Stimulated activated CD4-positive, alpha-beta T cell treated with anti-CD3 and anti-CD28 coated beads, Interleukin-12 subunit alpha, Interleukin-12 subunit beta, amount 100 ng/mL, for 48 hours (primary cell): ENCODE data around the gene NRF1.
"Not testable (repeated sequence)": the region's sequence is repeated elsewhere in the genome, so short reads cannot be mapped to it uniquely, and the experiment has no call there.

Experiments
- DNase-seq, 3 donors: peaks; one replicate each; pipeline ENCODE4 v3.0.0-alpha.2; 2020; ENCODE audit warnings: low read depth in 2 of 3, low spot score in 1 of 3

NRF1 gene

DNA sequence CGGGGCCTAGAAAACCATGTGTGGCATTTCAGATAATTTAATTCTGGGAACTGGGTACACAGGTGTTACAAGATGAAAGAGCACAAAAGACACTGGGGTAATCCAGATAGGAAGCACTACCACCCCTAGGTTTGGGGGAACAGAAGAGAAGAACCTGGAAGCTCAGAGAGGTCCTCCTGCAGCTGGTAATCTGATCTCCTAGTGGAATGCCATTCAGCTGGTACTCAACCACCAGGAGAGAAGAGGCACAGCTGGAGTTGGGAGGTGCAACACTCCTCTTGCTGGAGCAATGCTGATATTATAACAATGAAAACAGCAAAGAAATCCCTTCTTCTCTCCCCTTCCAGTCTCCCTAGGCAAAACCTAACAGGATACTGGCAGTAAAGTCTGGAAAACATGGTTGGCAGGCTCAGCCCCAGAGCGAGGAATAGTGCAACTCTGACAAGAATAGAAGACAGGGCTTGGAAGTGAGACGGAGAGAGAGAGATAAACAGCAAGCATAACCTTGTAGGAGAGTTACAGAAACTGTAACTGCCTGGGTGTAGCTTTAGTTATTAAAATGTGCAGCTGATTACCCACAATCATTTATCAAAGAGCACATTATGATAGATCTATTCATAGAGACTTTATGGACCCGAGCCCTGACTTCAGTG is 35.0 kb downstream of the NRF1 start:
- no peak for DNase-seq

DNA sequence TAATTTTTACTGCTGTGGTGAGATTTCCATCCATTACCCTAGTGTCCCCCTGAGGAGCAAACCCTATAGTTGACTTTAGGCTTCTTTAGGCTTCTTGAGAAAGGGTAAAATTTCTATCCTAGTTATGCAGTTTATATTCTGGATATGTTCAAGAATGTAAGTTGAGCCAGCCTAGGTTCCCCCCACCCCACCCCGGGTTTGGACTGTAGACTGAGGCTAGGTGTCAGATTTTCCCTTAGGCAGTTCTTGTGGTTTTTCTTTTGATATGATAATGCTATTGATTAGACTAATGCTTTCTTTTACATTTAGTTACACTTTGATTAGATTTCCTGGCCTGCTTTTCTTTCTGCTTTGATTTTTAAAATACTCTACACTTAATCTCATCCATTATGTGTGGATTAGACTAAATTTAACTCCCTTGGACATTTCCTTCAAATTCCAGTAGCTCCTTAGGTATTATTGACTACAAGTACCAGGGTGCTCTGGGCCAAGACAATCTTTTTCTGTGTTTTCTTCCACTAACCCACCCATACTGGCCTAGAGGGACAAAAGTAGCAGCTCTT is 37.7 kb downstream of the NRF1 start:
- peak in 1 of 3 donors; percentile 4 for DNase-seq

DNA sequence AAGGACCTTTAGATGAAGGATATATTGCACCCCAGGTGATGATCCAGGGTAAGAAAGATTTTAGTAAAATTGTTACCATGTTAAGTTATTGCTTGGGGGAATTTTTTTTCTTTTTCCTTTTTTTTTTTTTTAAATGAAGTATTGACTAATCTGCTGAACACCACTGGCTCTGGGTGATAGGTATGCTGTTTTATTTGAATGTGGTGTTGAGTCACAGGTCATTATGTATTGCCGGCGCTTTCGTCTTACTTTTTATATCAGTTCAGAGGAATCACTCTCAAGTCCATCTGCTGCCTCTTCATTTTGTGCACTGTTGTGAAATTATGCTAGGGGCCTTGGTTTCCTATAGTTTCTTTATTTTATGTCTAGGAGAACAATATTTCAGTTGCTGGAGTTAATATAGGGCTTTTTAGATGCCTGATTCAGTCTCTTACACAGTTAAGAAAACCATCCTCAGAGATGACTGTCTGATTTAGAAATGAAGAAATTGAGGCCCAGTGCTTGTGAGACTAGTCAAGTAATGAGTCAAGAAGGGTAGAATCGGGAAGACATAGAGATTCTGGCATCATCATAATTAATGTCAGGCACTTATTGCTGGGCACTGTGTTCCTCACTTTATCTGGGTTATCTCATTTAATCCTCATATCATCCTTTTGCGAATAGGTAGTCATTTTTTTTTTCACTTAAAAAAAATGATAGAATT is 38.7 kb downstream of the NRF1 start:
- DNase-seq, result no peak

DNA sequence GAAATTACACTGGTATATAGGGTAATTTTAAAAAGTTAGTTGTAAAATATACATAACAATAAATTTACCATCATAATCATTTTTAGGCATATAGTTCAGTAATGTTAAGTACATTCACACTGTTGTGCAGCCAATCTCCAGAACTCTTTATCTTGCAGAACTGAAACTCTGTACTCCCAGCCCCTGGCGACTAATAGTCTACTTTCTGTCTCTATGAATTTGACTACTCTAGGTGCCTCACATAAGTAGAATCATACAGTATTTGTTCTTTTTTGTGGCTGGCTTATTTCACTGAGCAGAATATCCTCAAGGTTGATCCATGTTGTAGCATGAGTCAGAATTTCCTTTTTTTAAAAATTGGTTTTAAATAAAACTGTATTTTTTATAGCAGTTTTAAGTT is 41.4 kb downstream of the NRF1 start:
- DNase-seq, result peak in 1 of 3 donors; percentile 8

DNA sequence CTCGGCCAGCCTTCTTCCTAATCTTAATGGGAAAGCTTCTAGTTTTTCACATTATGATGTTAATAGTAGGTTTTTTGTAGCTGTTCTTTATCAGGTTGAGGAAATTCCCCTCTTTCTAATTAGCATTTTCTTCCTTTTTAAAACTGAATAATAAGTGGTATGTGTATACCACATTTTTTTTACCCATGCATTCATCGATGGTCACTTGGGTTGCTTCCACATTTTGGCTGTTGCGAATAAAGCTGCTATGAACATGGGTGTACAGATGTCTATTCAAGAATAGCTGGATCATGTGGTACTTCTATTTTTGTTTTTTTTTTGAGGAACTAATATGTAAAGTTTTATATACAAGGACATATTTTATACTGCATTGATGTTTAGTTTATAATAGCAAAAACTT is 44.3 kb downstream of the NRF1 start:
- DNase-seq, result no peak

DNA sequence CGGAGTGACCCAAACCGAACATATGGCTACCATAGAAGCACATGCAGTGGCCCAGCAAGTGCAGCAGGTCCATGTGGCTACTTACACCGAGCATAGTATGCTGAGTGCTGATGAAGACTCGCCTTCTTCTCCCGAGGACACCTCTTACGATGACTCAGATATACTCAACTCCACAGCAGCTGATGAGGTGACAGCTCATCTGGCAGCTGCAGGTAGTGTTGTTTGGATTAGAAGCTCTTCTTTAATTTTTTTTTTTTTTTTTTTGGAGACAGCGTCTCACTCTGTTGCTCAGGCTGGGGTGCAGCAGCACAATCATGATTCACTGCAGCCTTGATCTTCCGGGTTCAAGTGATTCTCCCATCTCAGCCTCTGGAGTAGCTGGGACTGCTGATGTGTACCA is 45.8 kb downstream of the NRF1 start:
- DNase-seq, result no peak

DNA sequence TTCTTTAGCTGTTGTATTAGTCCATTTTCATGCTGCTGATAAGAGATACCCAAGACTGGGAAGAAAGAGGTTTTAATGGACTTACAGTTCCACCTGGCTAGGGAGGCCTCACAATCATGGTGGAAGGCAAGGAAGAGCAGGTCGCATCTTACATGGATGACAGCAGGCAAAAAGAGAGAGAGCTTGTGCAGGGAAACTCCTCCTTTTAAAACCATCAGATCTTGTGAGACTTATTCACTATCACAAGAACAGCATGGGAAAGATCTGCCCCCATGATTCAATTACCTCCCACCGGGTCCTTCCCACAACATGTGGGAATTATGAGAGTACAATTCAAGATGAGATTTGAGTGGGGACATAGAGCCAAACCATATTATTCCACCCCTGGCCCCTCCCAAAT is 48.4 kb downstream of the NRF1 start:
- not testable (repeated sequence) for DNase-seq

DNA sequence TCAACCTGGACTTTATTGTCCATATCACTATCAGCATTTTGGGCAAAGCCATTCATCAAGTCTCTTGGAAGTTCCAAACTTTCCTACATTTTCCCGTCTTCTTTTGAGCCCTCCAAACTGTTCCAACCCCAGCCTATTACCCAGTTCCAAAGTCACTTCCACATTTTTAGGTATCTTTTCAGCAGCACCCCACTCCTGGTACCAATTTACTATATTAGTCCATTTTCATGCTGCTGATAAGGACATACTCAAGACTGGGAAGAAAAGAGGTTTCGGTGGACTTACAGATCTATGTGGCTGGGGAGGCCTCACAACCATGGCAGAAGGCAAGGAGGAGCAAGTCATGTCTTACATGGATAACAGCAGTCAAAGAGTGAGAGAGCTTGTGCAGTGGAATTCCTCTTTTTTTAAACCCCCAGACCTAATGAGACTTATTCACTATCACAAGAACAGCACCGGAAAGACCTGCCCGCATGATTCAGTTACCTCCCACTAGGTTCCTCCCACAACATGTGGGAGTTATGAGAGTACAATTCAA is 50.2 kb downstream of the NRF1 start:
- DNase-seq, result no peak

DNA sequence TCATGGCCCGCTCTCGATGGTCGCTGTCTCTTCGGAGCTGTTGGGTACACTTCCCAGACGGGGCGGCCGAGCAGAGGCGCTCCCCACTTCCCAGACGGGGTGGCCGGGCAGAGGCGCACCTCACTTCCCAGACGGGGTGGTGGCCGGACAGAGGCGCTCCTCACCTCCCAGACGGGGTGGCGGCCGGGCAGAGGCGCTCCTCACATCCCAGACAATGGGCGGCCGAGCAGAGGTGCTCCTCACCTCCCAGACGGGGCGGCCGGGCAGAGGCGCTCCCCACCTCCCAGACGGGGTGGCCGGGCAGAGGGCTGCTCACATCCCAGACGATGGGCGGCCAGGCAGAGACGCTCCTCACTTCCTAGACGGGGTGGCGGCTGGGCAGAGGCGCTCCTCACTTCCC is 51.7 kb downstream of the NRF1 start:
- DNase-seq, result not testable (repeated sequence)

DNA sequence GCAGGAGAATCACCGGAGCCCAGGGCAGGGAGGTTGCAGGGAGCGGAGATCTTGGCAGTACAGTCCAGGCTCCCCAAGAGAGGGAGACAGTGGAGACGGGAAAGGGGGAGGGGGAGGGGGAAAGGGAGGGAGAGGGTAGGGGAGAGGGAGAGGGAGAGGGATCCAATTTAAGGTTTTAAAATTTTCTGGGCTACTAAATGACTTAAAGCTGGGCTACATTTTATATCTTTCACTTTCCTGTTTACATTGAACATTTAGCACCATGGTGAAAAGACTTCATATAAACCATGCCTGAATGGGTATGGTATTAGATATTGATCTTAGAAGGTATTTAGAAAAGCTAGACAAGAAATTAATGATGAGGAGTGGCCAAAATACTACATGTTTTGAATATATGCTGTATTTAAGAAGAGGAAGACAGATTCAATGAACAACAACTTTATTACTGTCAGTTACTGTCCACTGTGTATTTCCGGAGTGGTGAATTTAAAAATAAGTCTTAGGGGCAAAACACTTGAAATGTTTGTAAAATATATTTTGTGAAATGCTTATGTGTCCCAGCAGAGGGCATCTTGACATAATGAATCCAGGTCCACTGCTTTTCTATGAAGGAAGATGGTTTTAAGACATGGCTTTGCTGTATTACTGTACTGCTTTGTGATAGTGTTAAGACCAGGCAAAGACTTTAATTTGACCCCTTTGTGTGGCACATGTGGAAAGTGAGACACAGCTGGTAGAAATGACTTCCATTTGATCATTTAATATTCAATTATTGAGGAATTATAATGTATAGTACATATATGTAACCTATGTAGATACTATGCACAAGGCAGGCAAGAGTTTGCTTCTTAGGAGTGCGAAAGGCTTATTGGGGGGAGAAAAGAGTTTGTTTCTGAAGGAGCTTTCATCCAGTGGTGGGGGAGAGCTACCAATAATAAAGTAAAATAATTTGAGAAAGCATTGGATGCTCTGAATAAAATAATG is 52.8 kb downstream of the NRF1 start:
- DNase-seq, result no peak

DNA sequence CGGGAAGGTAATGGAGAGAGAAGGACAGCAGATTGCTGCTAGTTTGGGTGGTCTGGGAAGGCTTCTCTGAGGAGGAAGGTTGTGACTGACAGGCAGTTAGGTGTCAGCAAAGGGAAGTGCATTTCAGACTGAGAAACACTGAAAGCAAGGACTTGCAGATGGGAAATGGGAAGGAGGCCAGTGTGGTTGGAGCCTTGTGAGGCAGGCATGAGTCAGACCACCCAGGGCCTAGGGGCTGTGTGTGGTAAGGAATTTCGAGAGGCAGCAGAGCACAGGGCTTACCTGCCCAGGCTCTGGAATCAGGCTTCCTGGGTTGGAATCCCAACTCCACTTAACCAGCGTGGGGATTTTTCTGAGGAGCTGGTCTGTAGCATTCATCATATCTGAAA is 53.5 kb downstream of the NRF1 start:
- DNase-seq, result no peak

DNA sequence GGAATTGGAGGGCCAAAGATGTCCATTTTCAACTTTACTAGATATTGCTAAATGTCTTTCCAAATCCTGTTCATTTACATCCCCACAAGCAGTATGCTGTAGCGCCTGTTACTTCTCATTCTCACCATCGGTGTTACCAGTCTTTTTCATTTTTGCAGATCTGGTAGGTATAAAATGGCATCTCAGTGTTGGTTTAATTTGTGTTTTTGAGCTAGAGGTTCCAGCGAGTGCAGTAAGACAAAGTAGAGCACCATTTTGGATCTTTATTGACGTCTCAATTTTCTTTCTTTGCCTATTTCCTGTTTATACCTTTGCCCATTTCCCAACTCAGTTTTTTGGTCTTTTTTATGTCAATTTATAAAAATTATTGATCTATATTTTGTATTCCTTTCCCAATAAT is 55.6 kb downstream of the NRF1 start:
- no peak for DNase-seq

DNA sequence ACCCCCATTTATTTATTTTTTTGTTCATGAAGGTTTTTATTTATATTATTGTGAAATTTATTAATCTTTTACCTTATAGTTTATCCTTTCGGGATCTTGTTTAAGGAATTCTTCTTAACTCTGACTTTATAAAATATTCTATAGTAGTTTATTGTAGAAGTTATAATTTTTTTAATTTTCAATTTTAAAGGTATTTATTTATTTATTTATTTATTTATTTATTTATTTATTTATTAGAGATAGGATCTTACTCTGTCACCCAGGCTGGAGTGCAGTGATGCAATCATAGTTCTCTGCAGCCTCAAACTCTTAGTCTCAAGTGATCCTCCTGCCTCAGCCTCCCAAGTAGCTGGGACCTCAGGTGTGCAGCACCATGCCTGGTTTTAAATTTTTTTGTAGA is 56.0 kb downstream of the NRF1 start:
- DNase-seq, result no peak

DNA sequence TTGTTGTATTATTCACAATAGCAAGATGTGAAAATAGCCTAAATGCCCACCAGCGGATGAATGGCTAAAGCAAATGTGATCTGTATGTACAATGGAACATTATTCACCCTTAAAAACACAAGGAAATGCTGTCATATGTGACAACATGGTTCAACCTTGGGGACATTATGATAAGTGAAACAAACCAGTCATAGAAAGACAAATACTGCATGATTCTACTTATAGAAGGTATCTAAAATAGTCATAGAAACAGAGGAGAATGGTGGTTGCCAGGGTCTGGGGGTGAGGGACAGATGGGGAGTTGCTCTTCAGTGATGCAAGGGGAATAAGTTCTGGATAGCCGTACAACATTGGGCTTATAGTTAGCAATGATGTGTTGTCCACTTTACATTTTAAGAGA is 58.4 kb downstream of the NRF1 start:
- DNase-seq, result no peak

DNA sequence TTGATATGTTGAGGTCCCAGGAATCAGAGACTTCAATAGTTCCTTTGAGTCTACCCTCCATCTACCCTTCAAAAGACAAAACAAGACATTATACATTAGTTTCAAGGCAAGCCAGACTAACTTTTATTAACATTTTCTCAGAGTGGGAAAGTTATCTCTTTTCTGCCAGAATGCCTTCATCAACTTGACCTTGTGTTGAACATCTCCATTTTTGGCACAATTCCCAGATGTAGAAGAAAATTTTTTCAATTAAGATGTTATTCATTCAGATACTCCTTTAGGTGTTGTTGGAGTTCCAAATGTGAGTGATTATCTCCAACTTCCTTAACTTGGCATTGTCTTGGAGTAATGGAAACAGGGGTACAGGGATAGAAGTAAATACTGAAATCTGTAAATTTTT is 59.1 kb downstream of the NRF1 start:
- DNase-seq, result no peak

DNA sequence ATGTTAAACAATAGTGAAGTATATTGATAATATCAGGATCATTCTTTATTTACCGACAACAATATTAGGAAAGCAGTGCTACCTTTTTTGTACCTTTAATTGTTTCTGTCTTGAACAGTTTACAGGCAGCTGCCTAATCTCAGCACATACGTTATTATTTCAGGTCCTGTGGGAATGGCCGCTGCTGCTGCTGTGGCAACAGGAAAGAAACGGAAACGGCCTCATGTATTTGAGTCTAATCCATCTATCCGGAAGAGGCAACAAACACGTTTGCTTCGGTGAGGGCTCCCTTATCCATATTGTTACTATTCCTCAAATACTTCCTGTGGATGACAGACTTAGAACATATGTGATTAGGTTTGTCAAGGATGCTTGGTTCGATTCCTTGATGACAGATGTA is 59.7 kb downstream of the NRF1 start:
- DNase-seq, result no peak

DNA sequence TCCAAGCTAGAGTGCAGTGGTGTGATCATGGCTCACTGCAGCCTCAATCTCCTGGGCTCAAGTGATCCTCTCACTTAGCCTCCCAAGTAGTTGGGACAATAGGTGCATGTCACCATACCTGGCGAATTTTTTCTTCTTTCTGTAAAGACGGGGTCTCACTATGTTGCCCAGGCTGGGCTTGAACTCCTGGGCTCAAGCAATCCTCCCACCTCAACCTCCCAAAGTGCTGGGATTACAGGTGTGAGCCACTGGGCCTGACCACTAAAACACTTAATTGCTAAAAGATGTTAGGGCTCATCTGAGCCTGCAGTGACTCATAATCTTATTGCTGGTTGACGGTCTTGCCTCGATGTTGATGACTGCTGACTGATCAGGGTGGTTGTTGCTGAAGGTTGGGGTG is 63.0 kb downstream of the NRF1 start:
- DNase-seq, result not testable (repeated sequence)

DNA sequence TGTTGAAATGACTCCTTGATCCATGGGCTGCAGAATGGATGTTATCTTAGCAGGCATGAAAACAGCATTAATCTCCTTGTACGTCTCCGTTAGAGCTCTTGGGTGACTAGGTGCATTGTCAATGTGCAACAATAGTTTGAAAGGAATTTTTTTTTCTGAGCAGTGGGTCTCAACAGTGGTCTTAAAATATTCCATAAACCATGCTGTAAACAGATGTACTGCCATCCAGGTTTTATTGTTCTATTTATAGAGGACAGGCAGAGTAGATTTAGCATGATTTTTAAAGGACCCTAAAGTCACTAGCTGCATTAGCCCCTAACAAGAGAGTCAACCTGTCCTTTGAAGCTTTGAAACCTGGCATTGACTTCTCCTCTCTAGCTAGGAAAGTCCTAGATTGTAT is 64.0 kb downstream of the NRF1 start:
- no peak for DNase-seq

DNA sequence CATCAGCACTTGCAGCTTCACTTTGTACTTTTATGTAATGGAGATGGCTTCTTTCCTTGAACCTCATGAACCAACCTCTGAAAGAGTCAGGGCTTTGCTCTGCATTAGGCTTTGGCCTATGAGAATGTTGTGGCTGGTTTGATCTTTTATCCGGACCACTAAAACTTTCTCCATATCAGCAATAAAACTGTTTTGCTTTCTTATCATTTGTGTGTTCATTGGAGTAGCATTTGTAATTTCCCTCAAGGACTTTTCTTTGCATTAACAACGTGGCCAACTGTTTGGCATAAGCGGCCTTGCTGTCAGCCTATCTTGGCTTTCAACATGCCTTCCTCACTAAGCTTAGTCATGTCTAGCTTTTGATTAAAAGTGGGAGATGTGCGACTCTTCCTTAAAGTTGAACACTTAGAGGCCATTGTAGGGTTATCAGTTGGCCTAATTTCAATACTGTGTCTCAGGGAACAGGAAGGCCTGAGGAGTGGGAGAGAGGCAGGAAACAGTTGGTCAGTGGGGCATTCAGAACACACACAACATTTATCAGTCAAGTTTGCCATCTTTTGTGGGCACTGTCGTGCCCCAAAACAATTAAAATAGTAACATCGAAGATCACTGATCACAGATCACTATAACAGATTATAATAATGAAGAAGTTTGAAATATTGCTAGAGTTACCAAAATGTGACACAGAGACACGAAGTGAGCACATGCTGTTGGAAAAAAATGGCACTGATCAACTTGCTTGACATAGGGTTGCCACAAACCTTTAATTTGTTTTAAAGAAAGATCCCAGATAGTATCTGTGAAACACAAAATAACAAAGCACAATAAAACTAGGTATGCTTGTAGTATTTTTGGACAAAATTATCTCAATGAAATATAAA is 64.7 kb downstream of the NRF1 start:
- DNase-seq, result no peak

DNA sequence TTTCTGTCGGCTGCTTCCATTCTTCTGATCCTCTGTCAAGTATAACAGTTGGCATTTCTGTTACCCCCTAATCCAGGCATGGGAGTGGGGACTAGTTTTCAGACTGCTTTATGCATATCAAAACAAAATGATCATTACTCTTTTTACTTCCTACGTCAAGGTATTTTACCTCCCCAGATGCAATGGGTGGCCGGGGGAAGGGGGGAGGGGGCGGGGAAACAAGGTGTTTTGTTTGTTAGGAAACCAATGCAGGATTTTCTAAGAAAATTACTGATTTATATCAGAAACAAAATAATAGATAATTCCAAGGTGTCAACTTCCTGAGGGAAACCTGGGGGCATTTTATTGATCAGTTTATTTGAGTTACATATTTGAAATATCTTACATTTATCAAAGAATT is 66.3 kb downstream of the NRF1 start:
- DNase-seq, result no peak
